Keratinocyte (primary cell): ENCODE measurements around the gene TBC1D3B.
"Not testable (repeated sequence)": the region's sequence is repeated elsewhere in the genome, so short reads cannot be mapped to it uniquely, and the experiment has no call there.

Experiments used
- EZH2 ChIP-seq: IDR thresholded peaks from one replicate; pipeline ENCODE4 v1.6.1; 2012; ENCODE audit warnings: inconsistent platforms, mild to moderate bottlenecking, low read length, moderate library complexity
- TF ChIP-seq, protein P1 (sequence below), 3 experiments: IDR thresholded peaks in 1 of 3; conservative IDR thresholded peaks in 1 of 3; optimal IDR thresholded peaks in 1 of 3; 2 replicates in 2 of 3; 3 replicates in 1 of 3; pipeline versions ENCODE3 to v1.5.1; 2011; ENCODE audit warnings: low read length in 3 of 3, mild to moderate bottlenecking in 3 of 3, moderate library complexity in 2 of 3, control low read depth in 1 of 3, inconsistent platforms in 1 of 3; ENCODE audit not compliant: insufficient read depth in 2 of 3; ENCODE audit errors: extremely low read depth in 1 of 3

DNA sequence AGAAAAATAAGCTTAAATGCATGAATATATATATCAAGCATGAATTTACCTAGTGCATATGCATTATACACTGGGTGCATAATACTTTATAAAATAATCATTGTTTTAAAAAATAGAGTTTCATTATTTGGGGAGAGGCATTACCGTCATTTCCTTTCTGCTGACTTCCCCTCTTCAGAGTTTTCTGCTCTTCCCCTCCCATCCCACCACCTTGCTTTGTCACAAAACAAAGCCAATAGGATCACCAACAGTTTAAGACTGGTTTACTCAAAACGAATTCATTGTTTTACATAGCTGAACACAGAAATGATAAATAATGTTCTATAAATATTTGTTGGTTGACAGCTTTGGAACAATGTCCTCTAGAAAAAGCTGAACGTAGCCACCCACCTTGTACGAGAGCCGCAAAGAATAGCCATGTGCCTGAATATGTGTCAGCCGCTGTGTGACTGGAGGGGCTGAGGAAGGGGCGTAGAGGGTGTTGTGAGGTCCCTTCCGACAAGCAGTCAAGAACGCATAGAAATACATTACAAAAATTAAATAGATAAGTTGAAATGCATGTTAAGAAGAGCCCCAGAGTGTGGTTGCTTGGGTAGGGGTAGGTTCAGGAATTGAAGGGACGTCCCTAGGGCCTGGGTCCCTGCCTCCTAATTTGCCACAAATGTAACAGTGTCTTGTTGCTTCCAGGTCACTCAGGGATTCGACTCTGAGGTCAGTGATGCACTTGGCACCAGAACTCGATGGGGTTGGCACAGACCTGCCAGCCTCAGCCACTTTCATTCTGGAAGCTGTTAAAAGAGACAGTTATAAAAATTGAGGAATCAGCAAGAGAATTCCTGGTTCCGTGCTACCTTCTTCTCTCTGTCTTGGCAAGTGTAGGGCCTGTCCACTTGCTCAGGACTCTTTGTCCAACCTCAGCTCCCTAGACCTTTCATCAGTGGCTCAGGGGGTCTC, 10.7 kb upstream of the TBC1D3B start:
- TF ChIP-seq, protein P1, sequence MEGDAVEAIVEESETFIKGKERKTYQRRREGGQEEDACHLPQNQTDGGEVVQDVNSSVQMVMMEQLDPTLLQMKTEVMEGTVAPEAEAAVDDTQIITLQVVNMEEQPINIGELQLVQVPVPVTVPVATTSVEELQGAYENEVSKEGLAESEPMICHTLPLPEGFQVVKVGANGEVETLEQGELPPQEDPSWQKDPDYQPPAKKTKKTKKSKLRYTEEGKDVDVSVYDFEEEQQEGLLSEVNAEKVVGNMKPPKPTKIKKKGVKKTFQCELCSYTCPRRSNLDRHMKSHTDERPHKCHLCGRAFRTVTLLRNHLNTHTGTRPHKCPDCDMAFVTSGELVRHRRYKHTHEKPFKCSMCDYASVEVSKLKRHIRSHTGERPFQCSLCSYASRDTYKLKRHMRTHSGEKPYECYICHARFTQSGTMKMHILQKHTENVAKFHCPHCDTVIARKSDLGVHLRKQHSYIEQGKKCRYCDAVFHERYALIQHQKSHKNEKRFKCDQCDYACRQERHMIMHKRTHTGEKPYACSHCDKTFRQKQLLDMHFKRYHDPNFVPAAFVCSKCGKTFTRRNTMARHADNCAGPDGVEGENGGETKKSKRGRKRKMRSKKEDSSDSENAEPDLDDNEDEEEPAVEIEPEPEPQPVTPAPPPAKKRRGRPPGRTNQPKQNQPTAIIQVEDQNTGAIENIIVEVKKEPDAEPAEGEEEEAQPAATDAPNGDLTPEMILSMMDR (optimal IDR thresholded peaks at IDR 0.05 in 1 of 3, IDR thresholded peaks at IDR 0.05 in 1 of 3, conservative IDR thresholded peaks at IDR 0.05 in 1 of 3; ENCODE audit: extremely low read depth in 1 of 3, insufficient read depth in 2 of 3, low read length in 3 of 3): not testable (repeated sequence)
- not testable (repeated sequence) for TF ChIP-seq EZH2
